ENCODE measurements around the gene ABL1. TPM values are rescaled to one million over a fixed set of nuclear protein-coding genes. Genes with fewer than 3 reads are reported as not detected.

Gene ABL1
- total and polyA plus RNA-seq, 3 experiments from 2014 or later, result 16.3 to 39.3 (median 38.8) TPM

- ChIA-PET CTCF (interaction anchor here (1.4 kb wide), 1 partner anchor 181 kb away, joined by 3 read pairs; no protein-coding TSS in a partner anchor), POLR2A (no interaction called here)
- H3K9me3 Mint-ChIP-seq, result no peaks in the 10 kb centered on the region
- H3K4me3 Mint-ChIP-seq, result no peak overlapping the region
- H3K36me3 Mint-ChIP-seq, result peaks cover 0 to 86% (median 11%) of the 10 kb centered on the region in 3 donors
- Histone ChIP-seq H3K27me3 (ENCODE audit: insufficient read depth, low read length, poor library complexity, severe bottlenecking) (no peaks in the 10 kb centered on the region), H3K27ac (ENCODE audit: low read depth, low read length) (no peak overlapping the region), H3K4me3 (ENCODE audit: low read length) (no peak overlapping the region), H3K9me3 (ENCODE audit: low read length) (no peaks in the 10 kb centered on the region), H3K36me3 (ENCODE audit: insufficient read depth, low read length) (peaks cover 40% of the 10 kb centered on the region), H3K4me1 (ENCODE audit: insufficient read depth, low read length) (no peaks in the 10 kb centered on the region)
- no peaks in the 10 kb centered on the region for H3K4me1 Mint-ChIP-seq
- no peak for DNase-seq
- H3K27ac Mint-ChIP-seq, result no peak overlapping the region
- no peaks in the 10 kb centered on the region for H3K27me3 Mint-ChIP-seq
Measured at GRCh38 chr9:130881516-130881915, 46.5 kb downstream of the ABL1 start.

GRCh38 chr9:130882696-130883225 lies 47.7 kb downstream of the ABL1 start:
- no peak overlapping the region for H3K27ac ChIP-seq (ENCODE audit: low read depth, low read length)
- no peaks in the 10 kb centered on the region for H3K4me1 Mint-ChIP-seq
- POLR2A ChIA-PET, result no interaction called here
- H3K4me3 ChIP-seq (ENCODE audit: low read length), result no peak overlapping the region
- CTCF ChIA-PET, result no interaction called here
- no peaks in the 10 kb centered on the region for H3K27me3 Mint-ChIP-seq
- H3K4me1 ChIP-seq (ENCODE audit: insufficient read depth, low read length), result no peaks in the 10 kb centered on the region
- H3K27me3 ChIP-seq (ENCODE audit: insufficient read depth, low read length, poor library complexity, severe bottlenecking), result no peaks in the 10 kb centered on the region
- no peak overlapping the region for H3K4me3 Mint-ChIP-seq
- DNase-seq, result no peak
- peaks cover 0 to 90% (median 16%) of the 10 kb centered on the region in 3 donors for H3K36me3 Mint-ChIP-seq
- no peaks in the 10 kb centered on the region for H3K9me3 ChIP-seq (ENCODE audit: low read length)
- no peaks in the 10 kb centered on the region for H3K9me3 Mint-ChIP-seq
- H3K36me3 ChIP-seq (ENCODE audit: insufficient read depth, low read length), result peaks cover 47% of the 10 kb centered on the region
- H3K27ac Mint-ChIP-seq, result no peak overlapping the region

GRCh38 chr9:130883479-130883878 lies 48.4 kb downstream of the ABL1 start:
- POLR2A ChIA-PET, result no interaction called here
- CTCF ChIA-PET, result no interaction called here
- H3K36me3 Mint-ChIP-seq, result peaks cover 0 to 92% (median 16%) of the 10 kb centered on the region in 3 donors
- peaks cover 46% of the 10 kb centered on the region for H3K36me3 ChIP-seq (ENCODE audit: insufficient read depth, low read length)
- H3K4me3 Mint-ChIP-seq, result no peak overlapping the region
- no peaks in the 10 kb centered on the region for H3K27me3 ChIP-seq (ENCODE audit: insufficient read depth, low read length, poor library complexity, severe bottlenecking)
- H3K4me3 ChIP-seq (ENCODE audit: low read length), result no peak overlapping the region
- no peaks in the 10 kb centered on the region for H3K4me1 Mint-ChIP-seq
- H3K4me1 ChIP-seq (ENCODE audit: insufficient read depth, low read length), result no peaks in the 10 kb centered on the region
- H3K27ac Mint-ChIP-seq, result peak overlapping the region in 1 of 8 donors; percentile 47
- H3K27me3 Mint-ChIP-seq, result no peaks in the 10 kb centered on the region
- DNase-seq, result no peak
- H3K27ac ChIP-seq (ENCODE audit: low read depth, low read length), result no peak overlapping the region
- H3K9me3 ChIP-seq (ENCODE audit: low read length), result no peaks in the 10 kb centered on the region
- no peaks in the 10 kb centered on the region for H3K9me3 Mint-ChIP-seq

GRCh38 chr9:130884111-130884531 lies 49.1 kb downstream of the ABL1 start:
- peaks cover 0 to 91% (median 16%) of the 10 kb centered on the region in 3 donors for H3K36me3 Mint-ChIP-seq
- no peaks in the 10 kb centered on the region for H3K4me1 Mint-ChIP-seq
- DNase-seq, result no peak
- H3K4me3 Mint-ChIP-seq, result no peak overlapping the region
- no peaks in the 10 kb centered on the region for H3K27me3 Mint-ChIP-seq
- Histone ChIP-seq H3K36me3 (ENCODE audit: insufficient read depth, low read length) (peaks cover 42% of the 10 kb centered on the region), H3K4me1 (ENCODE audit: insufficient read depth, low read length) (no peaks in the 10 kb centered on the region), H3K9me3 (ENCODE audit: low read length) (no peaks in the 10 kb centered on the region), H3K4me3 (ENCODE audit: low read length) (no peak overlapping the region), H3K27me3 (ENCODE audit: insufficient read depth, low read length, poor library complexity, severe bottlenecking) (no peaks in the 10 kb centered on the region), H3K27ac (ENCODE audit: low read depth, low read length) (no peak overlapping the region)
- H3K27ac Mint-ChIP-seq, result peak overlapping the region in 2 of 8 donors; percentile 50 to 65
- no peaks in the 10 kb centered on the region for H3K9me3 Mint-ChIP-seq
- POLR2A ChIA-PET, result no interaction called here
- CTCF ChIA-PET, result no interaction called here

- no peak overlapping the region for H3K4me3 ChIP-seq (ENCODE audit: low read length)
- ChIA-PET CTCF (no interaction called here), POLR2A (no interaction called here)
- Mint-ChIP-seq H3K27me3 (no peaks in the 10 kb centered on the region), H3K36me3 (peaks cover 0 to 89% (median 15%) of the 10 kb centered on the region in 3 donors), H3K4me3 (no peak overlapping the region), H3K9me3 (no peaks in the 10 kb centered on the region), H3K27ac (peak overlapping the region in 2 of 8 donors; percentile 38 to 65), H3K4me1 (no peaks in the 10 kb centered on the region)
- no peaks in the 10 kb centered on the region for H3K4me1 ChIP-seq (ENCODE audit: insufficient read depth, low read length)
- H3K27me3 ChIP-seq (ENCODE audit: insufficient read depth, low read length, poor library complexity, severe bottlenecking), result no peaks in the 10 kb centered on the region
- H3K27ac ChIP-seq (ENCODE audit: low read depth, low read length), result no peak overlapping the region
- no peak for DNase-seq
- H3K36me3 ChIP-seq (ENCODE audit: insufficient read depth, low read length), result peaks cover 36% of the 10 kb centered on the region
- H3K9me3 ChIP-seq (ENCODE audit: low read length), result no peaks in the 10 kb centered on the region
Measured at GRCh38 chr9:130884542-130885483, 49.8 kb downstream of the ABL1 start.

GRCh38 chr9:130885484-130886375 lies 50.7 kb downstream of the ABL1 start:
- H3K4me1 ChIP-seq (ENCODE audit: insufficient read depth, low read length), result no peaks in the 10 kb centered on the region
- H3K9me3 Mint-ChIP-seq, result no peaks in the 10 kb centered on the region
- no peak overlapping the region for H3K27ac ChIP-seq (ENCODE audit: low read depth, low read length)
- H3K27me3 Mint-ChIP-seq, result no peaks in the 10 kb centered on the region
- H3K4me1 Mint-ChIP-seq, result no peaks in the 10 kb centered on the region
- no peak overlapping the region for H3K4me3 ChIP-seq (ENCODE audit: low read length)
- H3K36me3 Mint-ChIP-seq, result peaks cover 0 to 83% (median 15%) of the 10 kb centered on the region in 3 donors
- H3K27me3 ChIP-seq (ENCODE audit: insufficient read depth, low read length, poor library complexity, severe bottlenecking), result no peaks in the 10 kb centered on the region
- ChIA-PET CTCF (interaction anchor here (0.6 kb wide), 1 partner anchor 164 kb away, joined by 6 read pairs; no protein-coding TSS in a partner anchor), POLR2A (no interaction called here)
- no peak for DNase-seq
- H3K9me3 ChIP-seq (ENCODE audit: low read length), result no peaks in the 10 kb centered on the region
- H3K4me3 Mint-ChIP-seq, result no peak overlapping the region
- H3K36me3 ChIP-seq (ENCODE audit: insufficient read depth, low read length), result peaks cover 26% of the 10 kb centered on the region
- H3K27ac Mint-ChIP-seq, result peak overlapping the region in 2 of 8 donors; percentile 36 to 79

GRCh38 chr9:130886981-130887380 lies 51.9 kb downstream of the ABL1 start:
- no peak overlapping the region for H3K4me3 Mint-ChIP-seq
- CTCF ChIA-PET, result no interaction called here

More at GRCh38 chr9:130886981-130887380, 51.9 kb downstream of the ABL1 start:
- Mint-ChIP-seq H3K27me3 (no peaks in the 10 kb centered on the region), H3K27ac (peak overlapping the region in 1 of 8 donors; percentile 64), H3K36me3 (peaks cover 0 to 77% (median 10%) of the 10 kb centered on the region in 3 donors), H3K9me3 (no peaks in the 10 kb centered on the region), H3K4me1 (no peaks in the 10 kb centered on the region)
- Histone ChIP-seq H3K4me3 (ENCODE audit: low read length) (no peak overlapping the region), H3K36me3 (ENCODE audit: insufficient read depth, low read length) (peaks cover 17% of the 10 kb centered on the region), H3K27me3 (ENCODE audit: insufficient read depth, low read length, poor library complexity, severe bottlenecking) (no peaks in the 10 kb centered on the region), H3K27ac (ENCODE audit: low read depth, low read length) (no peak overlapping the region), H3K4me1 (ENCODE audit: insufficient read depth, low read length) (no peaks in the 10 kb centered on the region), H3K9me3 (ENCODE audit: low read length) (no peaks in the 10 kb centered on the region)
- POLR2A ChIA-PET, result no interaction called here
- DNase-seq, result no peak
